ENCODE data around the gene TUBA3D.
"Not testable (repeated sequence)": the region's sequence is repeated elsewhere in the genome, so short reads cannot be mapped to it uniquely, and the experiment has no call there.

TUBA3D gene

DNA sequence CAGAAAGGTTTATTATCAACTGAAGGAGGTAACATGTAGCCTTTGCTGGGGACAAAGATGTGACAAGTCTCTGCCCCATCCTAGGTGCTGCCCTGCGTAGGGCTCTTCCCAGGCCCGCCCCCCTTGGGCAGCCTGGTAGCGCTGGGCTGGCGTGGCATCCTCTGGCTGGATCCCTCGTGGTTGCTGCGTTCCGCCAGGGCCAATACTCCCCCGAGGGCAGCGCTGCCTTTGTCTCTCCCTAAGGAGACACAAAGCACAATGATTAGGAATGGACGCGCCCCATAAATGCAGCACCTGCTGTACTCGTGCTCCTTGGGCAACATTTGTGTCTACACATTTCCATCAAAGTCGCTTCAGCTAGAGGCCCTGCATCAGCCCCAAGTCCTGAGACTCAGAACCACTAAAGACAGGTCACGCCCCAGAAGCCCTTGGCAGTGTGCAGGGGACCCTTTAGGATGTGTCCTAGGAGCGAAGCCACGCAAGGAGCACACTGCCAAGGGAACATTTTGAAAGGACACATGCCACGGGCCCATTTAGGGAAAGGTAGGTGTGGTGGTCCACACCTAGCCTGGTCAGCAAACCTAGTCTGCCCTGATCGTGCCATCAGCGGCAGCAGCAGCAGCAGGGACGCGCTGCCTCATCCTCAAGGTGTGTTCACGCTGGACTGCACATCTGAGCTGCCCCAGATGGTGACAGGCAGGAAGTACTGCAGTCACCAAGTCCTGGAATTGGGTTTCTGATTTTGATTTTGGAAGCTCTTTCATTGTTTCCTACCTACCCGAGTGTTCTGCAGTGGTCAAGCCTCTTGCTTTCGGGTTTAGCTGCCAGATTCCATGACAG is 8.3 kb downstream of the TUBA3D start:
- DNase-seq, result not testable (repeated sequence)

DNA sequence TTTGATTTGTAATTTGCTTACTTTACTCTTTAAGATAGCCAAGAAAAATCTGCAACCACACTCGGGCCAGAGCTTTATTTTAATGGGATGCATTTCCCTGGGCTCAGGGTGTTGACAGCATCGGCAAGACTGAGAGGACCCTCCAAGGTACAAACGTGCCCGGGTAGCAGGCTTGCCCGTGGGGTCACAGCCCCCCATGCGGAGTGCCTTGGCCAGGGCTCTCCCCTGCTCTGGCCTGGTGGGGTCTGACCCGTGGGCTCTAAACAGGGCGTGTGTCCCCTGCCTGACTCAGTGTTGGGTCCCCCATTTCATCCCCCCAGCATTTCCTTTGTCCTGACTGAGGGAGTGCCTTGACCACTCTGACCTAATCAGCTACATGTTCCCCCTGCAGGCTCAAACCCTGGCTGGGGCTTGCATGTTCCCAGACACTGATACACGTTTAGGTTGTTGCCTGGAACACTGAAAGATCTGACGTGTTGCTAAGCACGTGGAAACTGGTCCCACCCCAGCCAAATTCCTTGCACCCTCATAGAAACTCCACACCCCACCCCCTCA is 9.1 kb downstream of the TUBA3D start:
- not testable (repeated sequence) for DNase-seq

DNA sequence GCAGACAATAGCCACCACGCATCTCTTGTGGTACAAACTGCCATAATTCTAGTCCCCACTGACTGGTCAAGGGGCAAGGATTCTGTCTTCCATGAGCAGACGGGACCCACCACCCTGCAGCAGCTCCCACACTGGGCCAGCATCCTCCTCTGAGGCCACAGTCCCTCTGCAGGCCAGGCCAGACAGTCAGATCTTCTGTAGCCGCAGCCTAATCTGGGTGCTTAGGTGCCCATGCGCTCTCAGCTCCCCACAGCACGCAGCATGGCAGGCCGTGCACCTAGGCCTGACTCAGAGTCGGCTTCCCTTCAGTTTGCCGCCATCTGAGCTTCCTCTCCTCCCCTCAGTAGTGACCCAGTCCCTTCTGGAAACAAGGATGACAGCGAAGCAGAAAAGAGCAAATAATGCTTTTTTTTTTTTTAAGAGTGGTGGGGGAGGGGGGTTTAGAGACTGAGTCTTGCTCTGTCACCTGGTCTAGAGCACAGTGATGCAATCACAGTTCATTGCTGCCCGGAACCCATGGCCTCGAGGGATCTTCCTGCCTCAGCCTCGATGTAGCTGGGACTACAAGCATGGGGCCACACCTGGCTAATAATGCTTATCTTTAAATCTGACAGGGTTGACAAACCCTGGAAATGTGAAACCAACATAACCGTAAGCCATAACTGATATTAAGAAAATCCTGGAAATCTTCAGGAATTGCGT is 10.4 kb downstream of the TUBA3D start:
- not testable (repeated sequence) for DNase-seq

DNA sequence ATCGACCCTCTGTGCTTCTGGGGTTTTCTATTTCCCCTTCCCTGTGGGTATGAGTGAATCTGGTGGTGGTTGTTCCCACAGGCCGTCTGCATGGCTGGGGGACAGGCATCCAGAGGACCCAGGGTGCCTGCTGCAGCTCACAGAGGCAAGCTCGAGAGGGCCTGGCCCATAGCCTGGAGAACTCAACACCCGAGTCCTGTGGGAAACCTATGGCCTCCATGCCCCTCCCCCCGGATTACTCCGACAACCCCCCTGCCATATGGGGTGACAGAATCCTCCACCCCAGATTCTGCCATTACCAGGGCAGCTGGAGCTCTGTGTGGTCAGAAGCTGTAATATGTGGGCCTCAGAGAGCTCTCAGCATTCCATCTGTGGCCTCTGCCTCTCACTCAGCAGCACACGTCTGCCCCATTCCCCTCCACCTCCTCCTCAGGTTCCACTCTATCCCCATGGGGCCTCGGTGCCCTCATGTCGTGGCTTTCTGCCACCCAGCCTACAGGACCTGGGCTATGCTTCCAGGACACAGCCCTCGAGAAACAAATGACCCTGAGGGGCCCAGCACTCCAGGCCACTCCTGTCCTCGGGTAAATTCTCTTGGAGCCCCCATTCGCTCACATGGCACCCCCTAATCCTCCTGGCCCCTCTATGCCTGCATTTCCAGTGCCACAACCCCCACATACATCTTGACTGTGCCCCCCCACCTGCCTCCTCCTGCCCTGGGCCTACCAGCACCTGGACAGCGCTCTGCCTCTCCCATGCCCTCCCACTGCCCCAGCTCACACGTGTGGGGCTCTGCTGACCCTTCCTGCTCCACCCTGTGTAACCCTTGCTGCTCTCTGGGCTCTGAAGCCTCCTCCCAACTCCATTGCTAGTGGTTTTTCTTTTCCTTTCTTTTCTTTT is 12.6 kb downstream of the TUBA3D start:
- DNase-seq, result no peak

DNA sequence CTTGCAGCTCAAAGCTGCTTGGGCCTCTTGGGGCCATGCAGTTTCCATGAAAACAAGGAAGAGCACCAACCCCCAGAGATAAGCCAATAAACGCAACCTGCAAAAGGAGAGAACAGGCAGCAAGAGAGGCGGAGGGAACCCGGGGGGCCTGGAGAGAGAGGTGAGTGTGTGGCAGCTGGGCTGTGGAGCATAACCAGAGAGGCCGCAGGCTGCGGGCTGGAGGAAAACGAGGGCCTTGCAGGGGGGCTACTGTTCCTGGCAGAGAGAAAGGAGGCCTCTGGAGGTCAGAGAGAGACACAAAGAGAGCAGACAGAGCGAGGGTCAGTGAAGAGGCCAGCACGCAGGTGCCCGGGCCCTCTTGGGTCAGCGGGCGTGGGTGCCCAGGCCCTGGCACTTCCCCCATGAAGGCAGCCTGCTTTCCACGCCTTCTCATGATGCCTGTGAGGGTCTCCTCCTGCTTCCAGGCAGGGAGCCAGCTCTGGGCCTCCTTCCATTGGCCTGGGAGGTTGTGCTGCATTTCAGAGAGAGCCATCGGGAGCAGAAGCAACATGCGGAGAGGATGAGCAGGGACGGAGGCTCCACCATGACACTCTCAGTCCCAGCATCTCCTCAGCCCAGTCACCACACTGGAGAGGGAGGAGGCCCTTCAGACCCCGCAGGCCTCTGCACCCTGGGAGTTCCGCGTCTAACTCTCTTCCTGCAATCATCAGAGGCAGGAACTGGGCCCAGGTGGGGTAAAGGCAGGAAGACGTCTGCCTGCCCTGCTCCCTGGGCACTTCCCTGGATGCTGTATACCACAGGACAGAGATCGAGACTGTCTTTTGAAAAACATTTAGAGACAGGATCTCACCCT is 14.9 kb downstream of the TUBA3D start:
- not testable (repeated sequence) for DNase-seq

DNA sequence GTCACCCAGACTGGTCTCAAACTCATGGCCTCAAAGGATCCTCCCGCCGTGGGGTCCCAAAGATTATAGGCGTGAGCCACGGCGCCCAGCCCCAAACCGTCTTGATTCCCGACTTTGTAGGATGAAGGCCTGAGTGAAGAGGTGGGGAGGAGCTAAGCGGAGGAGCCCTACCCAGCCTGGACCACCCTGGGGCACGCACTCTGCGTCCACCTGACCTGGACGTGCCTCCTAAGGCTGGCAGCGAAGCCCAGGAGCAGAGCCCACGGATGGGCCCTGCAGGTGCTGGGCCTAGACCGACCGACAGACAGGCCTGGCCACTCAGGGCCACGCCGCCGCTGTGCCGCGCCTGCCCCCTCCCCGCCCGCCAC is 15.5 kb downstream of the TUBA3D start:
- not testable (repeated sequence) for DNase-seq

DNA sequence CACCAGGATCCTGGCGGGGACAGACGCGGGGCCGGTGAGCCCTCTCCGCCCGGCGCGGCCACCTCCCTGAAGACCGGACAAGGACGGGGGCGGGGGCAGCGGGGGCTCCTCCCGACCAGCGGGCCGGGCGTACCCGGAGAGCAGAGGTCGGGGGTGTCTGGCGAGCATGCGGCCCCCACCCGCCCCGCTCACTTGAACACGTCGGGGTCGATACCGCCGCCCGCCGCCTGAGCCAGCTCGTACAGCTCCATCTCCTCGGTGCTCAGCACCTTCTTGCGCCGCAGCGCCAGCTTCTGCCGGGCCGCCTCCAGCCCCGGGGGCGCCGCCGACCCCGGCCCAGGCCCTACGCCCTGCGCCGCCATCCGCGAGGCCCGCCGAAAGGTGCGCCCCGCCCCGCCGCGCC is 16.1 kb downstream of the TUBA3D start, which contains the start of gene MZT2A:
MZT2A (minus strand) TSS at position 383 of the 403 bp plus-strand sequence; CDS start at position 362, 21 bp downstream.
- not testable (repeated sequence) for DNase-seq

DNA sequence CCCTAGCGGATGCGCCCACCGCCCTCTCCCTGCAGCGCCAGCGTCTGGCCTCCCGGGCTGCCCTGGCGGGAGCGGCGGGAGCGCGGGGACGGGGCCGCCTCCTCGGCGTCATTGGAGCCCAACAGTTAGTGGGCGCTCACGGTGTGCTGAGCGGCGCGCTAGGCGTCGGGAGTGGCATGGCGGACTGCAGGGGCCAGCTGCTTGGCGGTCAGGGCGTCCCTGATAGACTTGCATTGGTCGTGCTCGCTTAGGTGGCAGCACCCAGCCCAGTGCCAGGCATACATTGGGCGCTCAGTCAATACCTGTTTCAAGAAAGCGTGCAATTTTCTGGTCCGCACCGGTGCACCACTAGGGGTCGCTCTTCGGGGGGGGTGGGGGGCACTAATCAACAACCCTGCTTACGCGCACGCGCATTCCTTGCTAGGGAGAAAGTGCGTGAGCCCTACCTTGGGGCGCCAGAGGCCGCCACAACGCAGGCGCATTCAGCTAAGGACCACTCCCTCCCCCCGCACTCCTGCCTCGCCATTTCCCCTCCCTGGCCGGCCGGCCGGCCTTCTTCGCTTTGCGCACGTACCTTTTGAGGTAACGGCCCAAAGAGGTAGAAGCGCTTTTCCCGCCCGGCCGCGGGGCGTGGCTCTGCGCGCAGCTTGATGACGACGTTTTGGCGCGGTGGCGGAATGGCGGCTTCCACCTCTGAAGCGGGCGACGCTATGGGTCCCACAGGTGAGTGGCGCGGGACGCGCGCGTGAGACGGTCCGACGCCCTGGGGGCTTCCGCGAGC is 16.7 kb downstream of the TUBA3D start:
- peak; percentile 94 to 96 (median 95) for DNase-seq

DNA sequence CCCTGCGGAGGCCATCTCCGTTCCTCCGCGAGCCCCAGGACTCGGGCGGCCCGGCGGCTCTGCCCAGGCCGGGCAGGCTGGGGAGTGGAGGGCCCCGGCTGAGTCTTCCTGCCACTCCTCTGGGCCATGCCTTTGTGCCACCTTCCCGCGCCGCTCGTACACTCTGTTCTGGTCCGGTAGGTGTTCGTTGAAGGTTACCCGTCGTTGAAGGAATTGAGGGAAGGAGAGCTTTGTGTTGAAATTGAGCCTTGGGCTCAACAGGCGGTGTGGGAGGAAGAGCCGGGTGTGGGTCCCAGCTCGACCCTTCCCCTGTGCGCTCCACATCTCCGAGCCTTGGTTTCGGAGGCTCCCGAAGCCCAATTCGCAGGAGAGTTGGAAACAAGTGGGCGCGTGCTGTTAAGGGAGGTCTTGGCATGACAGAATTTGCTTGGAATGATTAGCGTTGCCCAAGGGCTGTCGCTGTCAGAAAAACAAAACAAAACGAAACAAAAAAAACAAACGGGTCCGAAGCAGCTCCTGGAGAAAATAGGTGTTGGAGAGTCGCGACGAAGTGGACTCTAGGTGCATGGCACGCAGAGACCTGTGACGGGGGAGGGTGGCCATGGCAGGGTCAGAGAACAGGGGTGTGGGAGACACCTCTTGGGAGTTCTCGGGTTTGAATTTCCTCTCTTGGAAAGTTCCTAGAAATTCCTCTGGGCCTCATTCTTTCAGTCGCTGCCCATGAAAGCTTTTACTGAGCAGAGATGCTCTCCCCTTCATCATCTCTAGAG is 17.5 kb downstream of the TUBA3D start:
- DNase-seq, result no peak

DNA sequence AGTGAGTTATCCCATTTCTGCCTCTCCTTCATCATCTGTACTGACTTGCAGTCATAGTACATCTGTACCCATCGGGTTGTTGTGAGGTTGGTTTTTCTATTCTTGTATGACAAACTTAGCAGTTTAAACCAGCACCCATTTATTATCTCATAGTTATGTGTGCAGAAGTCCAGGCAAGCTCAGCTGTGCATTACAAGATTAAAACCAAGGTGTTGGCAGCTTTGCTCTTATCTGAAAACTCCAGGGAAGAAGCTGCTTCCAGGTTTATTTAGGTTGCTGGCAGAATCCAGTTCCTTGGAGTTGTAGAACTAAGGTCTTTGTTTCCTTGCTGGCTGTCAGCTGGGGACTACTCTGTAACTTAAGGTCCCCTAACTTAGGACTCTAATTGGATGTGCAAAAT is 19.6 kb downstream of the TUBA3D start:
- DNase-seq, result not testable (repeated sequence)

DNA sequence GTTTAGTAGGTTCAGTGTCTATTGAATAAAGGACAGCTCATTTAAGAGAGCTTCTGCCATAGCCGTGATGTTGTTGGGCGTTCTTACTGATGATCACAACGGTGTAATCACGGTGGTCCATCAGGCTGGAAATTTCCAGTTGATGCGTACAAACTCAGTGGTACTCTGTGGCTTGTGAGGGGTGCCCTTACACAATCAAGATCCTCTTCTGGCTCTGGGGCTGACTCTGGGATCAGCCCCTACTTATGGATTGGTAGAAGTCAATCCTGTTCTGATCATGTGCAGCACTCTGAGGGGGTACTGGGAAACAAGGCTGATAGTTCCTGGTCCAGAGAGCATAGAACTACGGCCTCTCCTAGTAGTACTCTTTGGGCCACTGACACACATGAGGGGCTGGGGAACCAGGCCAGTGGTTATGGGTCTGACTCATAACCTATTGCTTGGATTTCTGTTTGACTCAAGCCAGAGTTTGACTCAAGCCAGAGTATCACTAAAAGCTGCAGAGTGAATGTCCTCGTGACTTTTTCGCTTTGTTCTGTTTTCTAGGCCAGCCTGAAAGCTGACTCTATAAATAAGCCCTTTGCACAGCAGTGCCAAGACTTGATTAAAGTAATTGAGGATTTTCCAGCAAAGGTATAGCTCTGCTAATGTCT is 22.5 kb downstream of the TUBA3D start:
- peak; percentile 5 to 31 (median 22) for DNase-seq

DNA sequence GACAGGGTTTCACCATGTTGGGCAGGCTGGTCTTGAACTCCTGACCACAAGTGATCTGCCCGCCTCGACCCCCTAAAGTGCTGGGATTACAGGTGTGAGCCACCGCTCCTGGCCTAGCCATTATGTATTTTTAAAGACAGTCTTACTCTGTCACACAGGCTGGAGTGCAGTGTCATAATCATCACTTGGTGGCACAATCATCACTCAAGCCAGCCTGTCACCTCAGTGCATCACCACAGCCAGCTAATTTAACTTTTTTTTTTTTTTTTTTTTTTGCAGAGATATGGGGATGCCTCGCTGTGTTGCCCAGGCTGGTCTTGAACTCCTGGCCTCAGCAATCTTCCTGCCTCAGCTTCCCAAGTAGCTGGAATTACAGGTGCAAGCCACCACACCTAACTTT is 27.7 kb downstream of the TUBA3D start:
- DNase-seq, result not testable (repeated sequence)

DNA sequence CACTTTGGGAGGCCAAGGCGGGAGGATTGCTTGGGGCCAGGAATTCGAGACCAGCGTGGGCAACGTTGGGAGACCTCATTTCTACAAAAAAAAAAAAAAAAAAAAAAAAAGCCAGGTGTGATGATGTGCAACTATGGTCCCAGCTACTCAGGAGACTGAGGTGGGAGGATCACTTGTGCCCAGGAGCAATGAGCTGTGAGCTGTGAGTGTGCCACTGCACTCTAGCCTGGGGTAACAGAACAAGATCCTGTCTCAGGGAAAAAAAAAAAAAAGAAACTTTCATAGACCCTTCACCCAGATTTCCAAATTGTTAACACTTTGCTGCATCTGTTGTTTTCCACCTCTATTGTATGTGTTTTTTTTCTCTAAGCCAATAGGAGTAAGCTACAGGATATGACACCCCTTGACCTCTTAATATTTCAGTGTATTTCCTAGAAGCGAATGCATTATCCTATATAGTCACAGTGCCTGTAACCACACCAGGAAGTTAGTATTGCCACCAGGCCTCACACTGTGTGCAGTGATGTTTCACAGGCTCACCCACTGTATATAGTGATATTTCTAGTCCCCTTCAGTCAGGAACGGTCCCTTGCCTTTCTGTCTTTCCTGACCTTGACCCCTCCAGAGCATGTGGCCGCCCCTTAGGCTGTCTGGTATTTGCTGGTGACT is 28.3 kb downstream of the TUBA3D start:
- DNase-seq, result not testable (repeated sequence)

DNA sequence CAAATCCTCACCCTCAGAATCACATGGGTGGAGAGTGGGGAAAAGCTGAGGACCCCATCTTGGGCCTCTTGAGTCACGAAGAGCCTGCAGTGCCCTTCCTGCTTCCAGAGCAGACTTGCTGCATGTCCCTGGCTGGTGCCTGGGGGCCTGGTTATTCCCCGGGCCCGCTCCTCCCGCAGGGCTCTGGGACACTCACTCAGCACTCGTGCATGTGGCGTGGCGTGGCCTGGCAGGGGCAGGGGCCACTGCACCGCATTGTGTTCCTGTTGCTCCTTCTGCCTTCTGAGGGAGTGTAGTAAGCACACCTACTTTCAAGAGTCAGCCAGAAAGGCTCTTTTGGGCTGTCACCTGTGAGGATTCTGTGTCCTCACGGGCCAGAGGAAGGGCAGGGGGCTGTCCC is 33.7 kb downstream of the TUBA3D start:
- DNase-seq, result no peak

DNA sequence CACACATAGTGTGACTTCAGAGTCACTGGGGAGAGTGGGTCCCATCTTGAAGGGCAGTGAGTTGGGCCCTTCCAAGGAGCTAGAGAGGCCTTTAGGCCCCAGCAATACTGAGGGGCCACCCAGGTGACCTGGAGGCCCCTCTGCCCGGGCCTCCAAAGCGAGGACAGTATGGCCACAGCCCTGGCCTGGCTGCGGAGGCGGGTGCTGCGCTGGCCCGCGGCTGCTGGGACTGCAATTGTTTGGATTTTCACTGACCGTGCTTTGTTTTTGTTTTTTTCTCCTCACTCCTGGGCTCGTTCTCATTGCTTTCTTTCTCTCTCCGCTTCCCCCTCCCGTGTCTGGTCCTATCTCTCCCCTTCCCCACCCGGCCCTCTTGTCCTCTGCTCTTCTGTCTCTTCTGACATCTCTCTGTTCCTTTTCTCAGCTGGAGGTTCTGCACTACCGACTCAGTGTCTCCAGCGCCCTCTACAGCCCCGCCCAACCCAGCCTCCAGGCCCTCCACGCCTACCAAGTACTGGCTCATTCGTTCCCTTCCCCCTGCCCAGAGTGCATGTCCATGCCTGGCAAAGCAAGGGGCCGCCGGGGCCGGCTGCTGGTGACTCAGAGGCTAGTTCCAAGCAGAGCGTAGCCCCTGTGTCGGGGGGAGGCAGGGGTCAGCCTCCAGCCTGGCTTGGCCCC is 35.5 kb downstream of the TUBA3D start:
- DNase-seq, result not testable (repeated sequence)

DNA sequence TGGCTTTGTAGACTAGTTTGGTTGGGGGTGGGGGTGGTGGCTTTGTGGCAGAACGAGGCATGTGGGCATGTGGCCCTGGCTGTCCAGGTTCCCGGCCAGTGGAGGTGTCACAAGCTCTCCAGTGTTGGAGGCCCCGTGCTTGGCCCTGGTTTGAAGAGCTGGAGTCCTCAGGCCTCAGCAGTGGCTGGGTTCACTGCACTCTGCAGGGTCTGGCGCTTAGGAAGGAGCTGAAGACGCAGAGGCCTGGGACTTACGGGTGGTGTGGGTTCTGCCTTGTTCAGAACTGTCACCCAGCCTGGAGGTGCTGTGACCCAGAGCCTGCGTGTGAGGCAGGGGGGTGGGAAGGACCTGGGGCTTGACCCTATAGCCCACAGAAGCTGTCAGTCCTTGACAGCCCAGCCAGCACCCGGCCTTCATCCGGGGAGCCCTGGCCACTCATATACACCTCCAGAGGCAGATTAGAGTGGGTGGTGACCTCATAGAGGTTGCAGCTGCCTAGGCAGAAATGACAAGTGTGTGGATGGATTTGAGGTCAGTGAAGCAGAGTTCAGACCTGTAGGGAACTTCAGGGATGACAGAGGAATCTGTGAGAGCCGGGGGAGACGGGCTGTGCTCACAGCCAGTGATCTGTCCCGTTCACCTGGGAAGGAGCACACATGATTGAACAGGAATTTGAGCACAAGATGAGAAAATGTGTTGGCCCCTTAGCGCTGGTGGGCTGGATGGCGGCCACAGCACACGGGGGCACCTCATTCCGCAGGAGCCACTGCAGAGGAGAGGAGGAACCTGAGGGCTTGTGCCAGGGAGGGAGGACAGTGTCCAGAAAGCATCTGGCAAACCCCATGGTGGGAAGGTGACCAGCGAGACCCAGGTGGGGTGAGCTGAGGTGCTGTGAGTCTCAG is 36.3 kb downstream of the TUBA3D start:
- DNase-seq, result not testable (repeated sequence)

Data from suppressor macrophage (primary cell).